ENCODE data around the gene ALK.

- TF ChIP-seq CBFB (IDR thresholded peaks at IDR 0.05; ENCODE audit: low read depth) (no peak), RAD51 (IDR thresholded peaks at IDR 0.05) (no peak), PAX8 (IDR thresholded peaks at IDR 0.05) (no peak), POLR2A (IDR thresholded peaks at IDR 0.05; ENCODE audit: low read depth, low read length) (no peak), ZNF274 (IDR thresholded peaks at IDR 0.05; ENCODE audit: insufficient read depth, insufficient read length) (no peak), EP300 (IDR thresholded peaks at IDR 0.05; ENCODE audit: borderline replicate concordance in 1 of 2, control insufficient read depth in 1 of 2, low read depth in 2 of 2, low read length in 2 of 2) (no peak), ZBTB33 (IDR thresholded peaks at IDR 0.05) (no peak), CTCF (IDR thresholded peaks at IDR 0.05 in 2 of 3, conservative IDR thresholded peaks at IDR 0.05 in 1 of 3; ENCODE audit: control insufficient read depth in 2 of 3, extremely low read depth in 1 of 3, insufficient read depth in 1 of 3, low read depth in 3 of 3, low read length in 3 of 3) (no peak), SP1 (IDR thresholded peaks at IDR 0.05; ENCODE audit: low read depth, low read length) (no peak), SPI1 (IDR thresholded peaks at IDR 0.05; ENCODE audit: borderline replicate concordance, insufficient read depth, low read depth, low read length) (no peak), HDAC6 (IDR thresholded peaks at IDR 0.05; ENCODE audit: unreplicated experiment) (no peak)
Measured at GRCh38 chr2:29147963-29148362, 773.4 kb downstream of the ALK start.

All from GM12878 (cell line).